Measurements from ENCODE around the gene FAF1.

Gene FAF1

DNA sequence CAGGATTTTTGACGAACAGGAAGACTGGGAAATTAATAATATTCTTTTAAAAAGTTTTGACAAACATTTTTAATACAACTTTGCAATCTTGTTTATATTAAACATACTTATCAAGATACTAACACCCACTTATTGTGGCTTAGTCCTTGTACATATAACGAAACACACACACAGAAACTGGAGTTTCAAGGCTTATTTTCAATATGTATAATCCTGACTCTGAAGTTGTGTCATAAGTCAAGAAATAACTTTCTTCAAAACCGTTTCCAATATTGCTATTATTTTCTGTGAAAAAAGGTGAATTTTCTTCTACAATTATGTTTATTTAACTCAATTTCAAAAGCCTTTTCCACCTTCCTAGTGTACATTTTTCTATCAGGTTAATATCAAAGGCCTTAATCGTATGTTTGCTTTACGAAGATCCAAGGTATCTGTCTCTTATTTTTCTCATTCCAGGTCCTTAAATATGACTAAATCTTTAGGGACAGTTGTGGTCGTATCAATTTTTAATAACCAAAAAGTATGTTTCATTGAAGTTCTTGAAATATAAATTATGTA lies 11.8 kb upstream of the FAF1 start:
- POLR2A ChIA-PET: no interaction called here
- CTCF ChIA-PET: interaction anchor here (2.6 kb wide), 1 partner anchor 221 kb away, joined by 9 read pairs; no protein-coding TSS in a partner anchor
- H3K4me3 ChIP-seq (ENCODE audit: low read depth, low read length): peak overlapping the region; percentile 22
- TF ChIP-seq CTCF (IDR thresholded peaks at IDR 0.05; ENCODE audit: insufficient read depth, low read length, missing control alignments): no peak
- no peak for DNase-seq (ENCODE audit: low read depth, low spot score)

- TF ChIP-seq CTCF (IDR thresholded peaks at IDR 0.05; ENCODE audit: insufficient read depth, low read length, missing control alignments): no peak
- DNase-seq (ENCODE audit: low read depth, low spot score): no peak
- H3K4me3 ChIP-seq (ENCODE audit: low read depth, low read length): peak overlapping the region; percentile 83
- CTCF ChIA-PET: interaction anchor here (3.0 to 4.1 kb wide), 2 partner anchors 11 to 220 kb away, joined by 17 to 23 read pairs; partner anchors contain the start of gene FAF1
- POLR2A ChIA-PET: no interaction called here
Observed at GRCh38 chr1:50970931-50971582, 11.0 kb upstream of the FAF1 start.

GRCh38 chr1:50970509-50970887 lies 10.4 kb upstream of the FAF1 start:
- peak overlapping the region; percentile 83 for H3K4me3 ChIP-seq (ENCODE audit: low read depth, low read length)
- CTCF ChIA-PET: interaction anchor here (3.0 to 4.1 kb wide), 2 partner anchors 10 to 220 kb away, joined by 17 to 23 read pairs; partner anchors contain the start of gene FAF1
- no peak for DNase-seq (ENCODE audit: low read depth, low spot score)
- POLR2A ChIA-PET: interaction anchor here (0.9 kb wide), 1 partner anchor 10 kb away, joined by 4 read pairs; the partner anchor contains the start of gene FAF1
- TF ChIP-seq CTCF (IDR thresholded peaks at IDR 0.05; ENCODE audit: insufficient read depth, low read length, missing control alignments): no peak

DNA sequence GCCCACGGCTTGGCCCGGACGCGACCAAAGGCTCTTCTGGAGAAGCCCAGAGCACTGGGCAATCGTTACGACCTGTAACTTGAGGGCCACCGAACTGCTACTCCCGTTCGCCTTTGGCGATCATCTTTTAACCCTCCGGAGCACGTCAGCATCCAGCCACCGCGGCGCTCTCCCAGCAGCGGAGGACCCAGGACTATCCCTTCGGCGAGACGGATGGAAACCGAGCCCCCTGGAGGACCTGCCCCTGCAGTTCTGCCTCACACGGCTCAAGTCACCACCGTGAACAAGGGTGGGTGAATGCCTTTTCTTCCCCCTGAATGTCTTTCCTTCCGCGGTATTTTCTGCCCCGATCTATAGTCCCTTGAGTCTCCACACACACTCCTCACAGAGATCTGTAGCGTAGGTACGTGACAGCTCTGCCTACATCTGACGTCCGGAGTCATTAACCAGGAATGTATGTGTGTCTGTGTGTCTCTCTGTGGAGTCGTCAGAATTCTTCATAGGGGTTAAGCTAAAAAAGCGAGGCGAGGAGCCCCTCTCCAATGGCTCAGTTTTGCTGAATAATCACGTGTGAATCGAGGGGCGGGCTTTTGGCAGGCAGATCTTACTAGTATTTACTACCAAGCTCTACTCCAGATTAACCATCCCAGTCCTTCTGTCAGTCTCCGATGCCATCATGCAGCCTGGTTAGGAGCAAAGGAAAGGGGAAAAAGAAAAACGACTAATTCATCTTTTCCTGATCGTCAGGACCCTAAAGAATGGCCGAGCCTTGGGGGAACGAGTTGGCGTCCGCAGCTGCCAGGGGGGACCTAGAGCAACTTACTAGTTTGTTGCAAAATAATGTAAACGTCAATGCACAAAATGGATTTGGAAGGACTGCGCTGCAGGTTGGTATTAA lies 9.8 kb upstream of the FAF1 start, which contains the start of gene CDKN2C:
Gene CDKN2C, plus strand, starts transcription at position 635 of the 898 bp plus-strand sequence. Its CDS starts 124 bp downstream, at position 759.
- TF ChIP-seq CTCF (IDR thresholded peaks at IDR 0.05; ENCODE audit: insufficient read depth, low read length, missing control alignments): peak; percentile 31
- CTCF ChIA-PET: interaction anchor here (0.6 to 4.1 kb wide), 5 partner anchors 7 to 221 kb away, joined by 3 to 23 read pairs (median 10); partner anchors contain the start of gene FAF1
- peak within 1 kb of the TSS; percentile 83 for H3K4me3 ChIP-seq (ENCODE audit: low read depth, low read length)
- DNase-seq (ENCODE audit: low read depth, low spot score): peak; percentile 65
- POLR2A ChIA-PET: interaction anchor here (0.7 to 2.0 kb wide), 4 partner anchors 9 to 194 kb away, joined by 3 to 26 read pairs (median 6); partner anchors contain the start of gene FAF1

DNA sequence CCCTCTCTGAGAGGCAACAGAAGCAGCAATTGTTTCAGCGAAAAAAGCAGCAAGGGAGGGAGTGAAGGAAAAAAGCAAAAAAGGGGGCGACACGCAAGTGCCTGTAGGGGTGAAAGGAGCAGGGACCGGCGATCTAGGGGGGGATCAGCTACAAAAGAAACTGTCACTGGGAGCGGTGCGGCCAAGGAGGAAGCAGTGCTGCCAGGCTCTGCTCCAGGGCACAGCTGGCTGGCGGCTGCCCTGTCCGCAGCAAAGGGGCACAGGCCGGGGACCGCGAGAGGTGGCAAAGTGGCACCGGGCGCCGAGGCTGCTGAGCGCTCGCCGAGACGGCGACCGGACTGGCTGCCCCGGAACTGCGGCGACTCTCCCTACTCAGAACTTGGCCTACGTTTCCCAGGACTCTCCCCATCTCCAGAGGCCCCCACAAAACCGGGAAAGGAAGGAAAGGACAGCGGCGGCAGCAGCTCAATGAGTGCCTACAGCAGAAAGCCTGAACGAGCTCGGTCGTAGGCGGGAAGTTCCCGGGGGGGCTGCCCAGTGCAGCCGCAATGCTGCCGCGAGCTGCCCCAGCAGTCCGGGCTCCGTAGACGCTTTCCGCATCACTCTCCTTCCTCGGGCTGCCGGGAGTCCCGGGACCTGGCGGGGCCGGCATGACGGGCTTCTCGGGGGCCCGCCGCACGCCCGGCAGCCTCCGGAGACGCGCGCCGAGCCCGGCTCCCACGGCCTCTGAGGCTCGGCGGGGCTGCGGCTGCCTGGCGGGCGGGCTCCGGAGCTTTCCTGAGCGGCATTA lies 8.9 kb upstream of the FAF1 start:
- ChIA-PET CTCF (interaction anchor here (1.0 to 4.1 kb wide), 6 partner anchors 8 to 222 kb away, joined by 3 to 23 read pairs (median 7); partner anchors contain the start of gene FAF1), POLR2A (interaction anchor here (1.8 to 2.0 kb wide), 2 partner anchors 9 kb away, joined by 8 to 26 read pairs; partner anchors contain the start of gene FAF1)
- DNase-seq (ENCODE audit: low read depth, low spot score): no peak

More for the DNA sequence above, 8.9 kb upstream of the FAF1 start:
- peak overlapping the region; percentile 83 for H3K4me3 ChIP-seq (ENCODE audit: low read depth, low read length)
- TF ChIP-seq CTCF (IDR thresholded peaks at IDR 0.05; ENCODE audit: insufficient read depth, low read length, missing control alignments): no peak
